Measurements from ENCODE around the gene BCAS3.

DNA sequence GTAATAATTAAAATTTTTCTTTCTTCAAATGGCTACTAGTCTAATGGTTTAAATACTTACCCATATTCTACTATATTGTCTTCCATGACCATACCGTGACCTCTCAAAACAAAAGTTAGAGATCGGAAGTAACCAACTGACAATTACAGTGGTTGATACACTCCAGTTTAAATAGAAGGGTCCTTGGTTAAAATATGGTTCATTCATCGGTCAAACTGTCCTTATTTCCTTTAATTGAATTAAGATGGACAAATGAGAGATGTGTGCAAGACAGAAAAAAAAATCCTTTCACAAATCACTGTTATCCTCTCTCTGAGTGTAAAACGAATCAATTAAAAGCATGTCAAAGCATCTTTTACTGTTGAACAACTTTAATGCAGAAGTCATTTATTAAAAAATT is 507.7 kb downstream of the BCAS3 start:
- TF ChIP-seq CTCF (IDR thresholded peaks at IDR 0.05) = no peak
- no peak for TF ChIP-seq EZH2 (IDR thresholded peaks at IDR 0.05; ENCODE audit: borderline replicate concordance, insufficient read depth, low read depth, low read length, poor library complexity, severe bottlenecking)
